NCI-H82 (cell line): ENCODE data around the gene BACE1.
"Not testable (repeated sequence)": the region's sequence is repeated elsewhere in the genome, so short reads cannot be mapped to it uniquely, and the experiment has no call there.

Experiments used
- DNase-seq: peaks from one replicate; lab custom pipeline; 2025; lab: John Stamatoyannopoulos, UW

BACE1 gene

GRCh38 chr11:117273550-117274289 is 42.3 kb downstream of the BACE1 start:
- peak; percentile 15 for DNase-seq

DNA sequence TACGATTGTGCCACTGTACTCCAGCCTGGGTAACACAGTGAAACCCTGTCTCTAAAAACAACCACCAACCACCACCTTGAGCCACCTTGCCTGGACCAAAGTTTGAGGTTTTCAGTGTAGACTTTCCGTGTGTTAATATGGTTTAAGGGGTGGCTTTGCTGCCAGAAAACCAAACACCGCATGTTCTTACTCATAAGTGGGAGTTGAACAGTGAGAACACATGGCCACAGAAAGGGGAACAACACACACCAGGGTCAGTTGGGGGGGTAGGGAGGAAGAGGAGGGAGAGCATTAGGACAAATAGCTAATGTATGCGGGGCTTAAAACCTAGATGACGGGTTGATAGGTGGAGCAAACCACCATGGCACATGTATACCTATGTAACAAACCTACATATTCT is 43.9 kb downstream of the BACE1 start:
- not testable (repeated sequence) for DNase-seq

GRCh38 chr11:117271208-117271607 is 44.8 kb downstream of the BACE1 start:
- DNase-seq = no peak

DNA sequence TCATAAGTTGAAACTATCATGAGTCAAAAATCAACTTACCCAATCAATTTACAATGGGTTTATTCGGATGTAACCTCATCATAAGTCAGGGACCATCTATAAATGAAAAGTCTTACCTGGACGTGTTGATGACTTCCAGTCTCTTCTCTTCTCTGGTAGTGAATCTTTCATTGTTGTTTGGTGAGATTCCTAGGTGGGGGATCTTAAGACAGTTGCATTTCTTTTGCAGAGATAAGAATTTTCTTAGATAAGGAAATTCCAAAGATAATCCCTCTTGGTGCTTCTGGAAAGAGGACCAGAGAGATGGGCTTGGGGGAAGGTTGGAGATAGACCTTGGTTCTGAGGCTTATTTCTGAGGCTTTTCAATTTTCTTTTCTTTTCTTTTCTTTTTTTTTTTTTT is 46.2 kb downstream of the BACE1 start:
- DNase-seq = no peak

- DNase-seq = no peak
These were observed 50.3 kb downstream of the BACE1 start for GRCh38 chr11:117265745-117266144.

DNA sequence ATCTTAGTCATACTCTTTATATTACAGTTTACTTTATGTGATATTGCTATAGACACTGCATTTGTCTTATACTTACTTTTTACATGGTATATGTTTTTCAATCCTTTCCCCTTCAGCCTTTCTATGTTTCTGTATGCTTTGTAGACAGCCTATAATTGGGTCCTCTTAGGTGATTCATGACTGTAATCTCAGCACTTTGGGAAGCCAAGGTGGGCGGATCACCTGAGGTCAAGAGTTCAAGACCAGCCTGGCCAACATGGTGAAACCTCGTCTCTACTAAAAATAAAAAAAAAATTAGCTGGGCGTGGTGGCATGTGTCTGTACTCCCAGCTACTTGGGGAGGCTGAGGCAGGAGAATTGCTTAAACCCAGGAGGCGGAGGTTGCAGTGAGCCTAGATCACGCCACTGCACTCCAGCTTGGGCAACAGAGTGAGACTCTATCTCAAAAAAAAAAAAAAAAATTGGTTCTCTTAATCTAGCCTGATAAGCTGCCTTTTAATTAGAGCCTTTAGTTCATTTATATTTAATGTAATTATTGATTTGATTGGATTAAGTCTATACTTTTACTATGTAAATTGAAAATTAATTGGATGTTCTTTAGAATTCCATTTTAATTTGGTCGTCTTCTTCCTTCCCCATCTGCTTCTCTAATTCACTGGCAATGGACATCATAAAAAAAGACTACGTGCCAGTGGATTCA is 51.3 kb downstream of the BACE1 start:
- peak; percentile 66 for DNase-seq

- DNase-seq = no peak
These were observed 56.6 kb downstream of the BACE1 start for GRCh38 chr11:117259417-117259816.

DNA sequence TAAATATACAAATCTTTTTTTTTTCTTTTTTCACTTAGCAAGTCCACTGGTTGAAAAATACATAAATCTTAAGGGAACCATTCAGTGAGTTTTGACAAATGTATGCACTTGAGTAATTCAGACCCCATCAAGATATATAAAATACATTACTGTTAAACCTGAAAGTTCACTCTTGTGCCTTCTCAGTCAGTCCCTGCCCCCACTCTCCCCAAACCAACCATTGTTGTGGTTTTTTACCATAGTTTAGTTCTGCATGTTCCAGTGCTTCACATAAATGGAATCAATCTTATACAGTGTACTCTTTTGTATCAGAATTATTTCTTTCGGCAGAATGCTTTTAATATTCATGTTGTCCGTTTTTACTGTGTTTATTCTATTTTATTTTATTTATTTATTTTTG is 57.5 kb downstream of the BACE1 start:
- DNase-seq = no peak

- DNase-seq = no peak
These were observed 59.5 kb downstream of the BACE1 start for GRCh38 chr11:117256573-117256972.

- peak; percentile 35 for DNase-seq
These were observed 60.1 kb downstream of the BACE1 start for GRCh38 chr11:117255966-117256365.

DNA sequence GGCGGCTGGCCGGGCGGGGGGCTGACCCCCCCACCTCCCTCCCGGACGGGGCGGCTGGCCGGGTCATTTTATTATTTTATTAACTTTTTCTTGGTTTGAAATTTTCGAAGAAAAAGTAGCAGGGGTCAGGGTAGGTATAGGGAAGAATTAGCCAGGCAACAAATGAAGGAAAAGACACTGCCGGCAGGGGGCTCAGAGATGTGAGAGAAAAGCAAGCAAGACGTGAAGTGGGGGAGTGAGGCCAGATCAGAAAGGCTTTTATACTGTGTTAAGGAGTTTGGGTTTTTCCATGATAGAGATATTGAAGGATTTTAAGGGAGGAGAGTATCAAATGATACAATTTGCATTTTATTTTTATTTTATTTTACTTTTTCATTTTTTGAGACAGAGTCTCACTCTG is 64.5 kb downstream of the BACE1 start:
- peak; percentile 13 for DNase-seq

- DNase-seq = peak; percentile 9
These were observed 66.5 kb downstream of the BACE1 start for GRCh38 chr11:117249571-117249970.

DNA sequence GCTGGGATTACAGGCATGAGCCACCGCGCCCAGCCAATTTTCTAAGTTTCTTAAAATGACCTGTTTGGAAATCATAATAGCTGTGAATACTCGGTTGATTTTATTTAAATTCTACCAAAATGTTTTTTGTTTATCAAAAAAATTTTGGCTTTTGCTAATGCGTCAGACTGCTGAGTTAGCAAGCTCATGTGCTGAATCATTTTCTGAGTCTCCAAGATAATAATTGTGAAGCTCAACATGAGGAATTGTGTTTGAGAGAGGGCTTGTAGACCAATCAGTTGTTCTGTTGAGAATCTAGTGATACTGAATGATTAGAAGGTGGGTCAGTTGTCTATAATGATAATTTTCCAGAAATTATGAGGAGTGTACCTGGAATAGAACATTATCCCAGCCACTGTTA is 67.7 kb downstream of the BACE1 start:
- DNase-seq = no peak

DNA sequence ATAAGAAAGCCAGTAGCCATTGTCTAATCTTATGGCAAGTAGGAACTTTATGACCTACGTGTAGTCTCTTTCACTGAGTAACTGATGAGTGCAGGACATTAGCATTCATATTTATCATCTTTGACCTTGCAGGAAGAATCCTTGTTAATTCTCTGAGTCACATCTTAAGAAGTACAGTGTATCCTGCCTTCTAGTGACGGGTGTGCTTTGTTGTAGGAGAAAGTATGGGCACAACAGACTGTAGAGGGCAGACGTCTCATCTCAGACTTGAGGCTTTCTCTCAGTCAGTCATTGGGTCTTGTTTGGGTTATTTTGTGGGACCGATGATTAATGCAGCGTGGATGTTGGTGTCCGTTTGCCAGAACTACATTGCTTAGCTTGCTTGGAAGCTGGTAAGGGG is 76.8 kb downstream of the BACE1 start:
- no peak for DNase-seq

GRCh38 chr11:117238221-117238620 is 77.8 kb downstream of the BACE1 start:
- no peak for DNase-seq
